Natural killer cell (primary cell): Measurements from ENCODE around the gene OXLD1. TPM values are rescaled to one million over a fixed set of nuclear protein-coding genes. Genes with fewer than 3 reads are reported as not detected.

Experiments used
- ATAC-seq, 3 donors: fragments of 150-1000 bp in 2 of 3; fragments of 200-7000 bp in 1 of 3; cut with Tn5 transposase; 1 replicate in 1 of 3; 2 replicates in 2 of 3; pipeline ENCODE4 v1.10.0; 2021; ENCODE audit warnings: mild to moderate bottlenecking in 2 of 3, moderate library complexity in 2 of 3
- DNase-seq, 2 donors: peaks; one replicate each; pipeline versions ENCODE4 v3.0.0 to v3.0.0-alpha.2; 2013 to 2021; ENCODE audit warnings: mixed read lengths in 1 of 2
- H3K27ac ChIP-seq: one replicate; pipeline ENCODE4 v1.5.1; 2013; ENCODE audit warnings: mild to moderate bottlenecking, low read length
- H3K27me3 ChIP-seq: one replicate; pipeline ENCODE4 v1.6.1; 2013; ENCODE audit warnings: low read length; ENCODE audit not compliant: control insufficient read depth, insufficient read depth
- H3K36me3 ChIP-seq: one replicate; pipeline ENCODE4 v1.6.1; 2013; ENCODE audit warnings: low read length; ENCODE audit not compliant: control insufficient read depth, insufficient read depth
- H3K4me1 ChIP-seq: one replicate; pipeline ENCODE4 v1.6.1; 2013; ENCODE audit warnings: low read length; ENCODE audit not compliant: control insufficient read depth, insufficient read depth
- H3K4me3 ChIP-seq: one replicate; pipeline ENCODE4 v1.5.1; 2013; ENCODE audit warnings: low read length
- H3K9me3 ChIP-seq: one replicate; pipeline ENCODE4 v1.6.1; 2013; ENCODE audit warnings: low read length; ENCODE audit not compliant: control insufficient read depth, insufficient read depth
- H3K27ac Mint-ChIP-seq, 2 donors: one replicate each; pipeline ENCODE4 v1.8.0; 2022; ENCODE audit warnings: mild to moderate bottlenecking in 2 of 2, mixed read lengths in 2 of 2, moderate library complexity in 1 of 2
- H3K27me3 Mint-ChIP-seq, 2 donors: one replicate each; pipeline ENCODE4 v1.8.0; 2022; ENCODE audit warnings: low read depth in 2 of 2, mixed read lengths in 2 of 2
- H3K36me3 Mint-ChIP-seq: one replicate; pipeline ENCODE4 v1.8.0; 2022; ENCODE audit warnings: mixed read lengths
- H3K4me1 Mint-ChIP-seq, 2 donors: one replicate each; pipeline ENCODE4 v1.8.0; 2022; ENCODE audit warnings: mixed read lengths in 2 of 2
- H3K4me3 Mint-ChIP-seq: one replicate; pipeline ENCODE4 v1.8.0; 2022; ENCODE audit warnings: mild to moderate bottlenecking, moderate library complexity, mixed read lengths
- H3K9me3 Mint-ChIP-seq, 2 donors: one replicate each; pipeline ENCODE4 v1.8.0; 2022; ENCODE audit warnings: mixed read lengths in 2 of 2
- WGBS: methylation state at CpG from one replicate; pipeline ENCODE4 v1.1.7; 2013; ENCODE audit warnings: missing lambda C conversion rate; ENCODE audit not compliant: insufficient coverage; 5-methylcytosine and 5-hydroxymethylcytosine counted together
- intact Hi-C: fragments of 100-400 bp; cut with micrococcal nuclease; formaldehyde crosslinking; loops from one replicate; pipeline ENCODE4 v1.14.2; 2022
- total RNA-seq, 4 donors: library from RNA; stranded (reverse); fragments of 120-200 nt in 1 of 4; gene quantifications; one replicate each; pipeline versions ENCODE4 v1.2.3 to v1.2.4, GENCODE V29; 2013 to 2022
- TF ChIP-seq, protein P1 (sequence below): fragments of 200-600 bp; IDR thresholded peaks from one replicate; pipeline ENCODE4 v1.8.0; 2022; ENCODE audit warnings: antibody characterized with exemption

OXLD1 gene
- total RNA-seq, 3 donors from 2014 or later (not counting 1 experiment from before 2014, with no cell fraction given), result 29.9 to 35.0 (median 32.4) TPM

- 53% methylated on average over 29 of the region's 30 CpGs for WGBS
- peak; percentile 23 to 35 (median 33) for ATAC-seq
- TF ChIP-seq, protein P1, sequence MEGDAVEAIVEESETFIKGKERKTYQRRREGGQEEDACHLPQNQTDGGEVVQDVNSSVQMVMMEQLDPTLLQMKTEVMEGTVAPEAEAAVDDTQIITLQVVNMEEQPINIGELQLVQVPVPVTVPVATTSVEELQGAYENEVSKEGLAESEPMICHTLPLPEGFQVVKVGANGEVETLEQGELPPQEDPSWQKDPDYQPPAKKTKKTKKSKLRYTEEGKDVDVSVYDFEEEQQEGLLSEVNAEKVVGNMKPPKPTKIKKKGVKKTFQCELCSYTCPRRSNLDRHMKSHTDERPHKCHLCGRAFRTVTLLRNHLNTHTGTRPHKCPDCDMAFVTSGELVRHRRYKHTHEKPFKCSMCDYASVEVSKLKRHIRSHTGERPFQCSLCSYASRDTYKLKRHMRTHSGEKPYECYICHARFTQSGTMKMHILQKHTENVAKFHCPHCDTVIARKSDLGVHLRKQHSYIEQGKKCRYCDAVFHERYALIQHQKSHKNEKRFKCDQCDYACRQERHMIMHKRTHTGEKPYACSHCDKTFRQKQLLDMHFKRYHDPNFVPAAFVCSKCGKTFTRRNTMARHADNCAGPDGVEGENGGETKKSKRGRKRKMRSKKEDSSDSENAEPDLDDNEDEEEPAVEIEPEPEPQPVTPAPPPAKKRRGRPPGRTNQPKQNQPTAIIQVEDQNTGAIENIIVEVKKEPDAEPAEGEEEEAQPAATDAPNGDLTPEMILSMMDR, result no peak
- intact Hi-C loops, result loop anchor here (5.0 kb wide), 1 partner anchor 37 kb away; the partner anchor contains the start of gene MRPL12
- Histone ChIP-seq H3K27ac (peak overlapping the region; percentile 83), H3K27me3 (no peaks in the 10 kb centered on the region), H3K4me1 (peaks cover 41% of the 10 kb centered on the region), H3K9me3 (no peaks in the 10 kb centered on the region), H3K4me3 (peak overlapping the region; percentile 89), H3K36me3 (peaks cover 11% of the 10 kb centered on the region)
- H3K27me3 Mint-ChIP-seq, result no peaks in the 10 kb centered on the region
- peak overlapping the region; percentile 94 for H3K4me3 Mint-ChIP-seq
- DNase-seq, result peak; percentile 33 to 64
- no peaks in the 10 kb centered on the region for H3K9me3 Mint-ChIP-seq
- H3K4me1 Mint-ChIP-seq, result peaks cover 15 to 23% of the 10 kb centered on the region in 2 donors
- H3K27ac Mint-ChIP-seq, result peak overlapping the region; percentile 89 to 94
- H3K36me3 Mint-ChIP-seq, result no peaks in the 10 kb centered on the region
Observed at GRCh38 chr17:81665205-81666091, 957 bp downstream of the OXLD1 start.

DNA sequence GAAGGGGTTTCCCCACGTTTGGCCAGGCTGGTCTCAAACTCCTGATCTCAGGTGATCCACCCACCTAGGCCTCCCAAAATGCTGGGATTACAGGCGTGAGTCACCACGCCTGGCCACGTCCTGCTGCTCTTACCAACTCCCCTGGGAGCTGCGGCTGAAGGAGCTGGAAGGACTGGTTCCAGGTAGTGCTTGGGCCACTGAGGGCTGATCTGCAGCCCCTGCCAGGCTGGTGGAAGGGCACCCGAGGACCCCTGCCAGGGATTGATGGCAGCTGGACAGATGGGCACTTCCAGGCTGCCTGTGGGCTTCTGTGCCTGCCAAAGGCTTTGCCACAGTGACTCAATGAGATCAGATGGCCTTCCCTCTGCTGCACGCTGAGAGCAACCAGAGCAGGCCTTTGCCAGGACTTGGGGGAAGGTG, 2.3 kb downstream of the OXLD1 start:
- intact Hi-C loops, result no loop called here
- Mint-ChIP-seq H3K27ac (no peak overlapping the region), H3K9me3 (no peaks in the 10 kb centered on the region), H3K4me3 (no peak overlapping the region), H3K4me1 (peaks cover 15 to 23% of the 10 kb centered on the region in 2 donors), H3K36me3 (no peaks in the 10 kb centered on the region), H3K27me3 (no peaks in the 10 kb centered on the region)
- Histone ChIP-seq H3K36me3 (peaks cover 2% of the 10 kb centered on the region), H3K4me3 (no peak overlapping the region), H3K27me3 (no peaks in the 10 kb centered on the region), H3K9me3 (no peaks in the 10 kb centered on the region), H3K27ac (no peak overlapping the region), H3K4me1 (peaks cover 41% of the 10 kb centered on the region)
- DNase-seq, result no peak
- TF ChIP-seq, protein P1, result no peak
- no peak for ATAC-seq
- WGBS, result 80% methylated on average over 7 of the region's 7 CpGs

DNA sequence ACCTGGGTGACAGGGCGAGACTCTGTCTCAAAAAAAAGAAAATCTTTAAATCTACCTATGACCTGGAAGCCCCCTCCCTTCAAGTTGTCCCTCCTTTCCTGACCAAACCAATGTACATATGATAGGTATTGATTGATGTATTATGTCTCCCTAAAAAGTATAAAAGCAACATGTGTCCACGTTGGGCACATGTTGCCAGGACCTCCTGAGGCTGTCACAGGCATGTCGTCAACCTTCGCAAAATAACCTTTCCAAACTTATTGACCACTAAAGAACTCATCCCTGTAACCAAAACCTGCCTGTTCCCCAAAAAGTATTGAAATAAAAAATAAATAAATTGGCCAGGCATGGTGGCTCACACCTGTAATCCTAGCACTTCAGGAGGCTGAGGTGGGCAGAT, 4.4 kb downstream of the OXLD1 start:
- TF ChIP-seq, protein P1, result no peak
- H3K4me3 ChIP-seq, result no peak overlapping the region
- Mint-ChIP-seq H3K9me3 (no peaks in the 10 kb centered on the region), H3K27me3 (no peaks in the 10 kb centered on the region), H3K4me3 (no peak overlapping the region), H3K27ac (peak overlapping the region in 1 of 2 donors; percentile 58), H3K36me3 (no peaks in the 10 kb centered on the region), H3K4me1 (peaks cover 11 to 14% of the 10 kb centered on the region in 2 donors)
- DNase-seq, result no peak
- no peak for ATAC-seq
- H3K36me3 ChIP-seq, result peaks cover 2% of the 10 kb centered on the region
- no peaks in the 10 kb centered on the region for H3K27me3 ChIP-seq
- H3K4me1 ChIP-seq, result peaks cover 29% of the 10 kb centered on the region
- no peaks in the 10 kb centered on the region for H3K9me3 ChIP-seq
- H3K27ac ChIP-seq, result no peak overlapping the region
- WGBS, result 94% methylated on average over 4 of the region's 4 CpGs
- intact Hi-C loops, result no loop called here
